ENCODE measurements around the gene ADAM19. TPM values are rescaled to one million over a fixed set of nuclear protein-coding genes. Genes with fewer than 3 reads are reported as not detected.

Gene ADAM19
- total and polyA plus RNA-seq, 2 donors (not counting 1 experiment from before 2014, with no cell fraction given), result 13.0 to 65.2 TPM

GRCh38 chr5:157459715-157460599 is 115.6 kb downstream of the ADAM19 start, which contains the start of gene NIPAL4:
Gene NIPAL4 (plus strand): TSS chr5:157460213. CDS start chr5:157460321, 108 bp downstream.
- peak within 1 kb of the TSS; percentile 81 for H3K4me2 ChIP-seq (ENCODE audit: extremely low read depth, insufficient read depth, low read length)
- H3K9ac ChIP-seq (ENCODE audit: insufficient read depth, low read length), result no peak within 1 kb of the TSS
- no peaks in the 10 kb centered on the region for H3K9me3 ChIP-seq (ENCODE audit: control insufficient read depth, insufficient read depth, low read depth, low read length)
- H3K27me3 ChIP-seq (ENCODE audit: control insufficient read depth, insufficient read depth, low read length), result peaks cover 10% of the 10 kb centered on the region
- no peaks in the 10 kb centered on the region for H3K36me3 ChIP-seq (ENCODE audit: control insufficient read depth, insufficient read depth, low read length)
- H4K20me1 ChIP-seq (ENCODE audit: control insufficient read depth, extremely low read depth, insufficient read depth, low read length), result no peaks in the 10 kb centered on the region
- H3K4me1 ChIP-seq (ENCODE audit: control insufficient read depth, extremely low read depth, insufficient read depth, low read length), result peaks cover 3% of the 10 kb centered on the region
- H2AFZ ChIP-seq (ENCODE audit: low read length), result no peak within 1 kb of the TSS
- peak; percentile 21 for TF ChIP-seq EZH2 (IDR thresholded peaks at IDR 0.05; ENCODE audit: low read length, missing control alignments)
- TF ChIP-seq, protein P1, sequence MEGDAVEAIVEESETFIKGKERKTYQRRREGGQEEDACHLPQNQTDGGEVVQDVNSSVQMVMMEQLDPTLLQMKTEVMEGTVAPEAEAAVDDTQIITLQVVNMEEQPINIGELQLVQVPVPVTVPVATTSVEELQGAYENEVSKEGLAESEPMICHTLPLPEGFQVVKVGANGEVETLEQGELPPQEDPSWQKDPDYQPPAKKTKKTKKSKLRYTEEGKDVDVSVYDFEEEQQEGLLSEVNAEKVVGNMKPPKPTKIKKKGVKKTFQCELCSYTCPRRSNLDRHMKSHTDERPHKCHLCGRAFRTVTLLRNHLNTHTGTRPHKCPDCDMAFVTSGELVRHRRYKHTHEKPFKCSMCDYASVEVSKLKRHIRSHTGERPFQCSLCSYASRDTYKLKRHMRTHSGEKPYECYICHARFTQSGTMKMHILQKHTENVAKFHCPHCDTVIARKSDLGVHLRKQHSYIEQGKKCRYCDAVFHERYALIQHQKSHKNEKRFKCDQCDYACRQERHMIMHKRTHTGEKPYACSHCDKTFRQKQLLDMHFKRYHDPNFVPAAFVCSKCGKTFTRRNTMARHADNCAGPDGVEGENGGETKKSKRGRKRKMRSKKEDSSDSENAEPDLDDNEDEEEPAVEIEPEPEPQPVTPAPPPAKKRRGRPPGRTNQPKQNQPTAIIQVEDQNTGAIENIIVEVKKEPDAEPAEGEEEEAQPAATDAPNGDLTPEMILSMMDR (conservative IDR thresholded peaks at IDR 0.05 in 1 of 2, IDR thresholded peaks at IDR 0.05 in 1 of 2; ENCODE audit: low read depth in 1 of 2, low read length in 2 of 2), result no peak
- DNase-seq (ENCODE audit: low read depth in 2 of 2), result no peak
- H3K27ac ChIP-seq (ENCODE audit: insufficient read depth, low read length), result no peak within 1 kb of the TSS
- no peaks in the 10 kb centered on the region for H3K79me2 ChIP-seq (ENCODE audit: control insufficient read depth, insufficient read depth, low read length)
- peak within 1 kb of the TSS; percentile 34 to 56 (median 43) for H3K4me3 ChIP-seq (replicated peaks in 1 of 4; ENCODE audit: control extremely low read depth in 1 of 4, insufficient read depth in 1 of 4, low read depth in 3 of 4, low read length in 4 of 4)

DNA sequence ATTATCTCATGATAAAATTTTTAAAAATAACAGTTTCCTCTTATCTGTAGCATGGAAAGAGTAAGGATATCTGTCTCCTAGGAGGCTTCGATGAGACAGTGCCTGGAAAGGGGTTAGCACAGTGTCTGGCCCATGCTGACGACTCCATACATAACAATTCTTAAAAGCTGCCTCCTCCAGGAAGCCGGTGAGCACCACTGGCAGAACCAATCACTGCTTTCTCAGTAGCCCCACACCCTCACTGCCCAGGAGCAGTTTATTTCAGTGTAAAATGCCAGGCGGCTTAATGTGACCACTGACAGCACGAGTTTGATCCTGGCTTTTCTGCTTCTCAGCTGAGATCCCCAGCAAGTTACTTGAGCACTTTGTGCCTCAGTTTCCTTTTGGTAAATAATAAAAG is 116.7 kb downstream of the ADAM19 start:
- H3K27ac ChIP-seq (ENCODE audit: insufficient read depth, low read length), result no peak overlapping the region
- no peak overlapping the region for H2AFZ ChIP-seq (ENCODE audit: low read length)
- TF ChIP-seq, protein P1 (conservative IDR thresholded peaks at IDR 0.05 in 1 of 2, IDR thresholded peaks at IDR 0.05 in 1 of 2; ENCODE audit: low read depth in 1 of 2, low read length in 2 of 2), result no peak
- TF ChIP-seq EZH2 (IDR thresholded peaks at IDR 0.05; ENCODE audit: low read length, missing control alignments), result no peak
- no peaks in the 10 kb centered on the region for H3K36me3 ChIP-seq (ENCODE audit: control insufficient read depth, insufficient read depth, low read length)
- H3K79me2 ChIP-seq (ENCODE audit: control insufficient read depth, insufficient read depth, low read length), result no peaks in the 10 kb centered on the region
- DNase-seq (ENCODE audit: low read depth in 2 of 2), result no peak
- no peak overlapping the region for H3K9ac ChIP-seq (ENCODE audit: insufficient read depth, low read length)
- no peak overlapping the region for H3K4me3 ChIP-seq (replicated peaks in 1 of 4; ENCODE audit: control extremely low read depth in 1 of 4, insufficient read depth in 1 of 4, low read depth in 3 of 4, low read length in 4 of 4)
- no peaks in the 10 kb centered on the region for H3K9me3 ChIP-seq (ENCODE audit: control insufficient read depth, insufficient read depth, low read depth, low read length)
- H3K4me1 ChIP-seq (ENCODE audit: control insufficient read depth, extremely low read depth, insufficient read depth, low read length), result no peaks in the 10 kb centered on the region
- no peaks in the 10 kb centered on the region for H4K20me1 ChIP-seq (ENCODE audit: control insufficient read depth, extremely low read depth, insufficient read depth, low read length)
- H3K4me2 ChIP-seq (ENCODE audit: extremely low read depth, insufficient read depth, low read length), result no peak overlapping the region
- peaks cover 13% of the 10 kb centered on the region for H3K27me3 ChIP-seq (ENCODE audit: control insufficient read depth, insufficient read depth, low read length)

DNA sequence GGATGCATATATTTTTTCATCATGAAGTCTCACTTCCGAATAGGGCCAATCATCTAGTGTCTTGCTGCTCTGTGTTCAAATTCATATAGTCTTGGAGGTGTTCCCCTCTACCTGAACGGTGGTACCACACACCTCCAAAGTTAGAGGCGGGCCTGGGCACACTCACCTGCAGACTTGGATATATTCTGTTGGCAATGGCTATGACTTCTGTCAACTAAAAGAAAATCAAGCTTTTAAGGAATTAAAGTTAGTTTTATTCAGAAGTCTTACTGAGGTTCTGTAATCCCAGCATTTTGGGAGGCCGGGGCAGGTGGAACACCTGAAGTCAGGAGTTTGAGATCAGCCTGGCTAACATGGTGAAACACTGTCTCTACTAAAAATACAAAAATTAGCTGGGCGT is 118.2 kb downstream of the ADAM19 start:
- Histone ChIP-seq H2AFZ (ENCODE audit: low read length) (no peak overlapping the region), H3K79me2 (ENCODE audit: control insufficient read depth, insufficient read depth, low read length) (no peaks in the 10 kb centered on the region), H3K4me3 (replicated peaks in 1 of 4; ENCODE audit: control extremely low read depth in 1 of 4, insufficient read depth in 1 of 4, low read depth in 3 of 4, low read length in 4 of 4) (no peak overlapping the region), H4K20me1 (ENCODE audit: control insufficient read depth, extremely low read depth, insufficient read depth, low read length) (no peaks in the 10 kb centered on the region), H3K36me3 (ENCODE audit: control insufficient read depth, insufficient read depth, low read length) (no peaks in the 10 kb centered on the region), H3K4me1 (ENCODE audit: control insufficient read depth, extremely low read depth, insufficient read depth, low read length) (no peaks in the 10 kb centered on the region), H3K27me3 (ENCODE audit: control insufficient read depth, insufficient read depth, low read length) (peaks cover 13% of the 10 kb centered on the region), H3K9ac (ENCODE audit: insufficient read depth, low read length) (no peak overlapping the region), H3K9me3 (ENCODE audit: control insufficient read depth, insufficient read depth, low read depth, low read length) (no peaks in the 10 kb centered on the region), H3K4me2 (ENCODE audit: extremely low read depth, insufficient read depth, low read length) (no peak overlapping the region), H3K27ac (ENCODE audit: insufficient read depth, low read length) (no peak overlapping the region)
- DNase-seq (ENCODE audit: low read depth in 2 of 2), result no peak
- TF ChIP-seq EZH2 (IDR thresholded peaks at IDR 0.05; ENCODE audit: low read length, missing control alignments), result no peak
- TF ChIP-seq, protein P1 (conservative IDR thresholded peaks at IDR 0.05 in 1 of 2, IDR thresholded peaks at IDR 0.05 in 1 of 2; ENCODE audit: low read depth in 1 of 2, low read length in 2 of 2), result no peak
